Kidney glomerular epithelial cell (primary cell): ENCODE results near the gene KLHL11.

Experiments used
- DNase-seq: peaks from one replicate; lab custom pipeline; 2025; lab: John Stamatoyannopoulos, UW

KLHL11 gene

DNA sequence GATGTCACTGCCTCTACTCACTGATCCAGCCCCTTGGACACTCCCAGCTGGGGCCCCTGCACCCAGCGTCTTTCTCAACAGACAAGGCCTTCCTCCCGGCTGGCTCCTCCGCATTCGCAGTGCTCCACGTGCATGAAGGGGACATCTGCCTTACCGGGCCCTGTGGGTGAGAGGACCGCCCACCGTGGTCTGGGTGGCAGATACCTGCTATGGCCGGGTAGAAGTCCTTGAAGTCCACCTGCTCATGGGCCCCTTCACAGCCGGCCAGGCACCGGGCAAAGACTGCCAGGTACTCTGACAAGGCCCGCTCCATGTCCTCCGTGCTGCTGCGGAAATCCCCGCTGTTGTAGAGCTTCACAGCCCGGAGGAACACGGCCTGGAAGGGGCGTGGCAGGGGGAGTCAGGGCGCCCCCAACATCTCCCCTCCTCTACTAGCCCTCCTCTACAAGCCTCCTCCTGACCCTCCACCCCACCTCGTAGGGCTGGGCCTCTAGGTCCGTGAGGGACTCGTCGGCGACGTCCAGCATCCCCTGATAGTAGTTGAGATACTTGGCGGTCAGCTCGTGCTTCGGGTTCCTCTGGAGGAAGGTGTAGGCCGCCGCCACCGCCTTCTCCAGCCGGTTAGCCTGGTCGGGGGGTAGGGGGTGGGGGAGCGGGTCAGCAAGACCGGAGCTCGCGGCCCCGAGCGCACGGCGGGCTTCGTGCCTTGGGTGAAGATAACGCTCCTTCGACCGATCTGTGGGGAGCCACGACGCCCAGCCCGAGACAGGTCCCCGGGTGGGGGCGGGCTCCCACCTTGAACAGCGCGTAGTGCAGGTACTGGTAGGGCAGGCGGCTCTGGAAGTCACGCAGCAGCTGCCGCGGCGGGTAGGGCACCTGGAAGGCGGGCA, 54.3 kb downstream of the KLHL11 start:
- no peak for DNase-seq

DNA sequence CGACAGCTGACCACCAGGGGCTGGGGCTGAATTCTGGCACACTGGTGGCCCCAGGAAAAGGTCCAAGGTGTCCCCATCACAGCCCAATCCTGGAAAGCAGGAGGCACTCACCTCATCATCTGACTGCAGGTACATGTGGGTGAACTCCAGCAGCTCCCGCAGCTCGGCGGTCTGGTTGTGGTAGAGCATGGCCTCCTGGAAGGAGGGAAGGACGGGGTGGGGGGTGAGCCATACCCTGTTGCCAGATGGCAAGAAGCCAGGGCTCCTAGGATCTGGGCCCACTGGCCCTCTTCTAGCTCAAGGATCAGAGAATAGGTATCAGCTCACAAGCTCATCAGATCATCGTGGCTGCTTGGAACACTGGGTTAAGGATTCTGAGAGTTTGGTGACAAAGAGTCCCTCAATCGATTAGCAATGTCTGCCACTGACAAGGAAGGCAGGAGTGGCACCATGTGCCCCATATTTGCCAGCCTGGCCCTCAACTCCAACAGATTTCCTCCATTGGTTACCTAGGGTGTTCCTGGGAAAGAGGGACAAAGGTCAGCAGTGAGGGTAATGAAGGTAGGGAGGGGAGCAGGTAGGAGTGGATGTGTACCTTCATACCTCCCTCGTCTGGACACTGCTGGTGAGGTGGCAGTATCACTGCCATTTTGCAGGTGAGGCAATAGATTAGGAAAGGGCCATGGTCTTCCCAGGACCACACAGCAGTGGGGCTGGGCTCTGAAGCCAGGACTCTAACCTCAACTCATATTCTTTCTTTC, 58.4 kb downstream of the KLHL11 start:
- DNase-seq, result no peak
